8988T (cell line): Measurements from ENCODE around the gene ATP8A1.
"Not testable (repeated sequence)": the region's sequence is repeated elsewhere in the genome, so short reads cannot be mapped to it uniquely, and the experiment has no call there.

Experiments
- DNase-seq: peaks from one replicate; pipeline ENCODE4 v3.0.0; 2011

The ATP8A1 gene

GRCh38 chr4:42656944-42657792 lies at the start of gene ATP8A1:
Gene ATP8A1 (minus strand): TSS chr4:42657105. CDS start chr4:42656873, 232 bp downstream.
- peak; percentile 74 for DNase-seq

GRCh38 chr4:42706086-42706485 lies 49.2 kb upstream of the ATP8A1 start:
- DNase-seq, result no peak

GRCh38 chr4:42703813-42704212 lies 46.9 kb upstream of the ATP8A1 start:
- no peak for DNase-seq

GRCh38 chr4:42702895-42703294 lies 46.0 kb upstream of the ATP8A1 start:
- no peak for DNase-seq

- not testable (repeated sequence) for DNase-seq
Measured at GRCh38 chr4:42701780-42702179, 44.9 kb upstream of the ATP8A1 start.

- no peak for DNase-seq
Measured at GRCh38 chr4:42690537-42690936, 33.6 kb upstream of the ATP8A1 start.

GRCh38 chr4:42683393-42683792 lies 26.5 kb upstream of the ATP8A1 start:
- no peak for DNase-seq

GRCh38 chr4:42678512-42678911 lies 21.6 kb upstream of the ATP8A1 start:
- DNase-seq, result no peak

GRCh38 chr4:42676066-42676951 lies 19.4 kb upstream of the ATP8A1 start:
- no peak for DNase-seq

GRCh38 chr4:42673082-42673425 lies 16.1 kb upstream of the ATP8A1 start:
- no peak for DNase-seq

GRCh38 chr4:42672359-42673081 lies 15.6 kb upstream of the ATP8A1 start:
- no peak for DNase-seq

GRCh38 chr4:42671431-42672194 lies 14.7 kb upstream of the ATP8A1 start:
- DNase-seq, result no peak

- no peak for DNase-seq
Measured at GRCh38 chr4:42658261-42658660, 1.4 kb upstream of the ATP8A1 start.

- no peak for DNase-seq
Measured at GRCh38 chr4:42656679-42656943, 294 bp downstream of the ATP8A1 start.

GRCh38 chr4:42655921-42656678 lies 805 bp downstream of the ATP8A1 start:
- peak; percentile 25 for DNase-seq

GRCh38 chr4:42655269-42655637 lies 1.7 kb downstream of the ATP8A1 start:
- DNase-seq, result no peak

- DNase-seq, result no peak
Measured at GRCh38 chr4:42654631-42655268, 2.2 kb downstream of the ATP8A1 start.

- DNase-seq, result no peak
Measured at GRCh38 chr4:42653626-42654560, 3.0 kb downstream of the ATP8A1 start.

GRCh38 chr4:42652529-42653231 lies 4.2 kb downstream of the ATP8A1 start:
- DNase-seq, result not testable (repeated sequence)

GRCh38 chr4:42649870-42650269 lies 7.0 kb downstream of the ATP8A1 start:
- no peak for DNase-seq
